GM12892 (cell line): ENCODE measurements around the gene CERS2.

ENCODE experiments used
- POLR2A ChIP-seq: IDR thresholded peaks from 2 replicates; pipeline ENCODE4 v1.6.1; 2011; ENCODE audit warnings: low read depth, low read length, control low read depth
- POLR2AphosphoS5 ChIP-seq: IDR thresholded peaks from 2 replicates; pipeline ENCODE4 v1.6.1; 2011; ENCODE audit warnings: low read depth, low read length, control low read depth
- TAF1 ChIP-seq: IDR thresholded peaks from 2 replicates; pipeline ENCODE4 v1.6.1; 2011; ENCODE audit warnings: low read depth, mild to moderate bottlenecking, control low read depth, low read length, borderline replicate concordance

DNA sequence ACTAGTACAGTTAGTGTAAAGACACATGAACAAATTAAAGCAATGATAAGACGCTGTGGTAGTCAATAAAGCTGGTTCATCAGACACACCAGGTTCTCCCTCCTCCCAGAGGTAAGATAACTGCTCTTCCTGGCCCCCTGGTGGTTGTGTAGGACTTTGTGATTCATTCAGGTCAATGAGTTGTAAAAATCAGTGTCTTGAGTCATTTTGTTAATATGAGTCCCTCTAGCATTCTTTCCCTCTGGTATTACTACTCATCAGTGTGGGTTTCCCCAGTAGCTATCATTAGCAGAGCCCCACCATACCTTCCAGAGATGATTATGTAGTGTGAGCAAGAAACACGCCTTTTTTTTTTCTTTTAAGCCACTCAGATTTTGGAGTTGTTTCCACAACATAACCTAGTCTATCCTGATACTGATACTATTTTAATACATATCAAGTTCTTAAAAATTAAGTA lies 52.1 kb downstream of the CERS2 start:
- no peak for TF ChIP-seq TAF1
- no peak for TF ChIP-seq POLR2A
- no peak for TF ChIP-seq POLR2AphosphoS5
